Spleen (tissue), 11 donors: Measurements from ENCODE around the gene HSPA12B. TPM values are rescaled to one million over a fixed set of nuclear protein-coding genes. Genes with fewer than 3 reads are reported as not detected.

ENCODE experiments used
- DNase-seq: peaks from one replicate; pipeline ENCODE4 v3.0.0-alpha.2; 2020
- H3K27ac ChIP-seq, 8 donors: fragments of 200-600 bp; sonication (generic) in 7 of 8; 1 replicate in 4 of 8; 2 replicates in 4 of 8; pipeline versions ENCODE4 v1.5.0 to v1.8.0; 2016 to 2021; ENCODE audit warnings: inconsistent platforms in 4 of 8, mild to moderate bottlenecking in 4 of 8, moderate library complexity in 1 of 8
- H3K27me3 ChIP-seq, 7 donors: fragments of 200-600 bp; sonication (generic) in 6 of 7; replicated peaks in 1 of 7; 1 replicate in 4 of 7; 2 replicates in 3 of 7; pipeline versions ENCODE4 v1.5.0 to v1.8.0; 2016 to 2021; ENCODE audit warnings: inconsistent platforms in 3 of 7, mild to moderate bottlenecking in 1 of 7
- H3K36me3 ChIP-seq, 6 donors: fragments of 200-600 bp; sonication (generic) in 5 of 6; 1 replicate in 4 of 6; 2 replicates in 2 of 6; pipeline versions ENCODE4 v1.5.0 to v1.8.0; 2016 to 2021; ENCODE audit warnings: inconsistent platforms in 2 of 6
- H3K4me1 ChIP-seq, 6 donors: fragments of 200-600 bp; sonication (generic) in 5 of 6; 1 replicate in 3 of 6; 2 replicates in 3 of 6; pipeline versions ENCODE4 v1.5.0 to v1.8.0; 2016 to 2021; ENCODE audit warnings: inconsistent platforms in 3 of 6
- H3K4me3 ChIP-seq, 8 donors: fragments of 200-600 bp; sonication (generic) in 7 of 8; 1 replicate in 4 of 8; 2 replicates in 4 of 8; pipeline versions ENCODE4 v1.5.0 to v1.8.0; 2016 to 2021; ENCODE audit warnings: inconsistent platforms in 4 of 8, mild to moderate bottlenecking in 4 of 8, moderate library complexity in 2 of 8
- H3K9me3 ChIP-seq, 8 donors: fragments of 200-600 bp; sonication (generic) in 7 of 8; 1 replicate in 4 of 8; 2 replicates in 4 of 8; pipeline versions ENCODE4 v1.5.0 to v1.8.0; 2016 to 2021; ENCODE audit warnings: inconsistent platforms in 4 of 8
- CTCF ChIP-seq, 11 experiments: fragments of 200-600 bp in 7 of 11; fragments of 450-650 bp in 4 of 11; sonication (generic) in 4 of 11; IDR thresholded peaks in 8 of 11; conservative IDR thresholded peaks in 3 of 11; 1 replicate in 7 of 11; 2 replicates in 4 of 11; pipeline versions ENCODE4 v1.4.0 to v1.8.0; 2016 to 2021; ENCODE audit warnings: antibody characterized with exemption in 11 of 11, inconsistent platforms in 4 of 11, mild to moderate bottlenecking in 1 of 11
- POLR2A ChIP-seq, 3 donors: fragments of 450-650 bp; IDR thresholded peaks; one replicate each; pipeline ENCODE4 v1.5.1; 2017; ENCODE audit warnings: antibody characterized with exemption in 3 of 3, mild to moderate bottlenecking in 1 of 3
- POLR2AphosphoS5 ChIP-seq, 3 donors: sonication (generic); formaldehyde crosslinking; IDR thresholded peaks; one replicate each; pipeline ENCODE4 v1.5.1; 2017; ENCODE audit warnings: antibody characterized with exemption in 3 of 3
- WGBS, 5 donors: extraction: QIAGEN DNeasy Blood & Tissue Kit in 3 of 5; methylation state at CpG; one replicate each; pipeline versions ENCODE4 v1.1.5 to v1.1.7; 2013 to 2018; 5-methylcytosine and 5-hydroxymethylcytosine counted together
- intact Hi-C: fragments of 100-400 bp; cut with DNase I; formaldehyde crosslinking; loops from one replicate; pipeline ENCODE4 v1.15.0; 2023; ENCODE audit warnings: low total_unique reads
- polyA plus RNA-seq, 3 donors: library from polyadenylated mRNA; stranded (reverse); fragments of 200-250 nt; gene quantifications; one replicate each; pipeline ENCODE4 v1.2.1, GENCODE V29; 2013
- total RNA-seq, 7 donors: library from RNA; depleted of rRNA in 3 of 7; stranded (reverse); fragments of >200 nt in 3 of 7; fragmentation: NEBNext Ultra II Directional in 4 of 7; extraction: Animal tissue kit (Norgen Biotek cat#: 25700) in 4 of 7; gene quantifications; one replicate each; pipeline versions ENCODE4 v1.1.0 to v1.2.1, GENCODE V29; 2016 to 2021
- donor health status: healthy with polysubstance abuse.
- donor health status: DM: no; HTN: no; CAD: no; lungs with moderate emphysema.
- donor health status: DM: no; HTN: no; CAD: no.
- donor health status: Bipolar disorder and iron deficiency.
- donor health status: healthy.
- donor health status: DM: no; HTN: no; CAD: no.
- donor health status: DM: yes; HTN: yes; CAD: no.

Gene HSPA12B
- total and polyA plus RNA-seq, 10 donors, result 5.7 to 74.0 (median 27.2) TPM

- WGBS, 5 donors, result 84 to 90% (median 88%) methylated on average over 24 to 25 of the region's 25 CpGs
- H3K9me3 ChIP-seq, result no peaks in the 10 kb centered on the region
- H3K27me3 ChIP-seq, result no peaks in the 10 kb centered on the region
- DNase-seq, result peak; percentile 79
- H3K36me3 ChIP-seq, result peaks cover 0 to 16% (median 0%) of the 10 kb centered on the region in 6 donors
- no peak for TF ChIP-seq CTCF (IDR thresholded peaks at IDR 0.05 in 8 of 11, conservative IDR thresholded peaks at IDR 0.05 in 3 of 11)
- peaks cover 29 to 55% (median 51%) of the 10 kb centered on the region in 6 donors for H3K4me1 ChIP-seq
- H3K27ac ChIP-seq, result peak overlapping the region; percentile 92 to 99 (median 97)
- intact Hi-C loops, result loop anchor here (10.0 kb wide), 1 partner anchor 60 kb away; no protein-coding TSS in a partner anchor
- H3K4me3 ChIP-seq, result peak overlapping the region in 6 of 8 donors; percentile 48 to 87 (median 62)
Observed at GRCh38 chr20:3794701-3795420, 62.4 kb downstream of the HSPA12B start.

- H3K27me3 ChIP-seq, result no peaks in the 10 kb centered on the region
- H3K4me1 ChIP-seq, result peaks cover 36 to 64% (median 60%) of the 10 kb centered on the region in 6 donors
- intact Hi-C loops, result loop anchor here (10.0 kb wide), 1 partner anchor 59 kb away; no protein-coding TSS in a partner anchor
- peak within 1 kb of the TSS; percentile 92 to 99 (median 97) for H3K27ac ChIP-seq
- H3K36me3 ChIP-seq, result peaks cover 0 to 26% (median 6%) of the 10 kb centered on the region in 6 donors
- H3K4me3 ChIP-seq, result peak within 1 kb of the TSS; percentile 48 to 87 (median 61)
- WGBS, 5 donors, result 1 to 2% (median 1%) methylated on average over 49 to 69 of the region's 69 CpGs
- TF ChIP-seq POLR2AphosphoS5 (IDR thresholded peaks at IDR 0.05), result peak; percentile 87 to 92 (median 89)
- peak; percentile 31 to 83 (median 67) for TF ChIP-seq CTCF (IDR thresholded peaks at IDR 0.05 in 8 of 11, conservative IDR thresholded peaks at IDR 0.05 in 3 of 11)
- TF ChIP-seq POLR2A (IDR thresholded peaks at IDR 0.05), result peak in 1 of 3 donors; percentile 54
- peak; percentile 97 for DNase-seq
- no peaks in the 10 kb centered on the region for H3K9me3 ChIP-seq
Observed at GRCh38 chr20:3795511-3796468, 63.3 kb downstream of the HSPA12B start, which contains the start of gene CDC25B. TSS of gene CDC25B (plus strand) at chr20:3796310. CDS start at chr20:3796532, 222 bp downstream.

GRCh38 chr20:3796477-3797225 lies 64.2 kb downstream of the HSPA12B start:
- H3K4me1 ChIP-seq, result peaks cover 36 to 73% (median 67%) of the 10 kb centered on the region in 6 donors
- 12 to 20% (median 16%) methylated on average over 20 to 33 of the region's 33 CpGs for whole genome bisulfite sequencing, 5 donors
- no peak for TF ChIP-seq CTCF (IDR thresholded peaks at IDR 0.05 in 8 of 11, conservative IDR thresholded peaks at IDR 0.05 in 3 of 11)
- TF ChIP-seq POLR2A (IDR thresholded peaks at IDR 0.05), result no peak
- TF ChIP-seq POLR2AphosphoS5 (IDR thresholded peaks at IDR 0.05), result no peak

More at GRCh38 chr20:3796477-3797225, 64.2 kb downstream of the HSPA12B start:
- no peaks in the 10 kb centered on the region for H3K27me3 ChIP-seq
- no peaks in the 10 kb centered on the region for H3K9me3 ChIP-seq
- peak overlapping the region; percentile 14 to 99 (median 97) for H3K27ac ChIP-seq
- peak; percentile 85 for DNase-seq
- intact Hi-C loops, result loop anchor here (10.0 kb wide), 1 partner anchor 58 kb away; no protein-coding TSS in a partner anchor
- peaks cover 0 to 34% (median 14%) of the 10 kb centered on the region in 6 donors for H3K36me3 ChIP-seq
- peak overlapping the region; percentile 48 to 87 (median 61) for H3K4me3 ChIP-seq
